Embryonic facial prominence (tissue), 1 donor: ENCODE results near the gene NKX2-3.

Source experiments
- DNase-seq: peaks from one replicate; pipeline ENCODE4 v3.0.0-alpha.2; 2016; ENCODE audit errors: extremely low spot score

NKX2-3 gene

DNA sequence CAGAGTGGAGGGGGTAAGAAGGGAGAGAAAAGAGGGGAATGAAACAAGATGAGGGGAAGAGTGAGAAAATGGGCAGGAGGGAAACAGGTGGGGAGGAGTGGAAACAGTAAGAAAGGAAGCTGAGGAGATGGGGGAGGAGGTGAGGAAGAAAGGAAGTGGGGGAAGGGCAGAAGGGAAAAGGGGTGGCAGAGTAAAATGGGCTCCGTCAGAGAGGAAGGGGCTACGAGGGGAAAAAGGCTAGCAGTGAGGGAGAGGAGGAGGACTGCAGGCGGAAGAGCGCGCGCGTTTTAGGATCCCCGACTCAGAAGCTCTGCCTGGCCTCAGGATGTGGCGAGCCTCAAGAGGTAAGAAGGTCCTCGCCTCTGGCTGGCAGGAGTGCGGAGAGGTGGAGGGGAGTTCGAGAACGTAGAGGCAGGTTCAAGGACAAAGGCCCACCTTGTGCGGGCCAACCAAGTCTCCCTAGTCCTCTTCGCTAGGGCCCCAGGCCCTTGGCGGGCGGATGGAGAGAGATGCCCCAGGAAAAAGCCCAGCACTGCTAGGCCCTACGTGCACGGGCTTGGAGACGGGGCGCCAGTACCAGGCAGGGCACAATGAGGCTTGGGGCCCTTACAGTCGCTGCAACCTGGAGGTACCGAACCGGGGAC is 5.8 kb upstream of the NKX2-3 start:
- DNase-seq = no peak

DNA sequence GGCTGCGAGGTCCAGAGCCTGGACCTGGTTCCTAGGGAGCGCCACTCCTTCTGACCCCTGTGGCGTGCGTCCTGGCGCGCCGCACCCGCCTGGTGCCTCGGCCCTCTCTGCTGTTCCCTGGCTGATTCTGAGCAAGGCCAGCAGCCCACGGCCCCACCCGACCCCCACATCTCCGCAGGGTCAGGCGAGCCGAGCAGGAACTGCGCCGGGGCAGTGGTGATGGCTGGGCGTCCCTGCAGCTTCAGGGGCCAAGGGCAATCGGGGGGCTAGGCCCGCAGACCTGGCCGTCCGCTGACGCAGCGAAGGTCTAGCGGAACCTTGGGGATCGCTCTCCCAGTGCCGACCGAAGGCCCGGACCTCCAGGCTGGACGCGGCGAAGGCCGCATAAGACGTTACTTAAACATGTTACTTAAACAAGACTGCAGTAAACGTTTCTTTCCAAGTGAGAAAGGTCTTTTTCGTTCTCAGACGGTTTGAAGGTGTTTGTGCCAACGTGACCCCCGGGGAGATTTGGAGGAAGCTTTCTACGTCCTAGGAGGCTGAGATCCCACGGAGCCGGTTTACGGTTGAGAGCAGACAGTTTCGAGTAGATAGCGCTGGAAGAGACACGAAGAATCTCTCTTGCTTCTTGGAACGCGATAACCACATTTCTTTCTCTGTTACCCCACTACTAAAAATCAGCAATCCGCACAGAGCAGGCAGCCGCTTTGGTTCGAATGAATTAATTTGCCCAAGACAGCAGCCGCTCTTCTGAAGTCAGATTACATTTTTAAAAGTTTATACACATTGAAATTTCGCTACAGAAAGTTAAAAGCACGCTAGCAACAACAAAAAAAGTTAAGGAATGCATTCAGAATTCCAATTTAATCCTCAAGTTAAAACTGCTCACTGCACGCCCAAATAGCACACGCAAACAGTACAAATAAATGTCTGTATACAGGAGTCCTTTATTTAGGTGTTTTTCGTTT is 4.9 kb upstream of the NKX2-3 start:
- no peak for DNase-seq

DNA sequence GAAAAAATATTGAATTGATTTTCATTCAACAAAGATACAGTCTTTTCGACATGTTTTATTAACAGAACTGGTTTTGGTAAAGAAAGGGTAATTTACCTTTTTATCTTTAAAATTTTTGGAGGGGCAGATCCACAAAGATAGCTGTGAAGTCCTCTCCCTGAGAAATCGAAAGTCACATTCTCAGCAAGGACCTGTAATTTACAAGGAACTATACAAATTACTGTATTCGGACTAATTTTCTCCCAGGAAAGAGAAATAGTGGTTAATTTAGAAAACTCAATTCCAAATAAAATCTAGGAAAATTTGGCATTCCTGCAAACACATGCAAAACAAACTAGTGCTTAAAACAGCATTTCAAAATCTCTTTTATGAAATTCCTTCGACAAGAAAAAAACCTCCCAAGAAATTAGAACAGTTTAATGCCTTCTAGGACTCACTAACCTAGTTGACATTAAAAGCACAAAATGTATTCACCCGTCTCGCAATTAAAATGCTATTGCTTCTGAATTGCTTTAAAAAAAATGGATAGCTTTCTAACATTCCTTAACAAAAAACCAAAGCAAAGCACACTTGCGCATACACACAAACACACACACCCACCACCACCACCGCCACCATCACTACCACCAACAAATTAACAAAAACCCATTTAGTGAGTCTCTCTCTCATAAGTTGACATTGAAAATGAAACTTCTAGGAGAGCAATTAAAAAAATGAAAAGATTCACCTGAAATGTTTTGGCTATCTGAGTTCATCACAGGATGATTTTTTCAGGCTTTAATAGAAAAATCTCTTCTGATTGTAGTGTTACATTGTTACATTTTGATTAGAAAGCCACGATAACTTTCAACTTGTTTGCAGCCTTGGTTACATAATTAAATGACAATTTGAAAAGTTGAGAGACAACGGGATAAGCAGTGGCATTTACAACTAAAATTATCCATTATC is 4.0 kb upstream of the NKX2-3 start:
- DNase-seq = no peak

DNA sequence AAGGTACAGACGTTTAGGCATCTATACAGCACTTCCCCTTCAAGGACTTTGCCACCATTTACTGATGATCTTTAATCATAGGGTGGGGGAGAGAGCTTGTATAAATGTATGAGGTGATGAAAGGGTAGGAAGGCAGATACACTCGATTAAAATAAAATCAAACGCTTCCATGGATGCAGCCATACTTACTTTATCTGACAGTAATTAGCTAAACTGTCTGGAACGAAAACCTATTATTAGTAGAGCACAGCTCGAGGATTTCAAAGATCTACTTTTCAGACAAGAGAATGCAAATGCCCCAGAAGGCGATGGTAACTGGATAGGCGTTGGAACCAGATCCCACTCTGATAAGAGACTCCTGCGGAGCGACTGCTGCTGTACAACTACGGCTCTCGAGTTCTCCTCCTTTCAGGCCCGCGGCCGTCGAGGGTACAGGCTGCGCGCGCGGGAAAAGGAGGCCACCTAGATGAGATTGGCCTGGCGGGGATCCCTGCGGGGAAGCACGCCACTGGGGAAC is 3.1 kb upstream of the NKX2-3 start:
- DNase-seq = no peak

DNA sequence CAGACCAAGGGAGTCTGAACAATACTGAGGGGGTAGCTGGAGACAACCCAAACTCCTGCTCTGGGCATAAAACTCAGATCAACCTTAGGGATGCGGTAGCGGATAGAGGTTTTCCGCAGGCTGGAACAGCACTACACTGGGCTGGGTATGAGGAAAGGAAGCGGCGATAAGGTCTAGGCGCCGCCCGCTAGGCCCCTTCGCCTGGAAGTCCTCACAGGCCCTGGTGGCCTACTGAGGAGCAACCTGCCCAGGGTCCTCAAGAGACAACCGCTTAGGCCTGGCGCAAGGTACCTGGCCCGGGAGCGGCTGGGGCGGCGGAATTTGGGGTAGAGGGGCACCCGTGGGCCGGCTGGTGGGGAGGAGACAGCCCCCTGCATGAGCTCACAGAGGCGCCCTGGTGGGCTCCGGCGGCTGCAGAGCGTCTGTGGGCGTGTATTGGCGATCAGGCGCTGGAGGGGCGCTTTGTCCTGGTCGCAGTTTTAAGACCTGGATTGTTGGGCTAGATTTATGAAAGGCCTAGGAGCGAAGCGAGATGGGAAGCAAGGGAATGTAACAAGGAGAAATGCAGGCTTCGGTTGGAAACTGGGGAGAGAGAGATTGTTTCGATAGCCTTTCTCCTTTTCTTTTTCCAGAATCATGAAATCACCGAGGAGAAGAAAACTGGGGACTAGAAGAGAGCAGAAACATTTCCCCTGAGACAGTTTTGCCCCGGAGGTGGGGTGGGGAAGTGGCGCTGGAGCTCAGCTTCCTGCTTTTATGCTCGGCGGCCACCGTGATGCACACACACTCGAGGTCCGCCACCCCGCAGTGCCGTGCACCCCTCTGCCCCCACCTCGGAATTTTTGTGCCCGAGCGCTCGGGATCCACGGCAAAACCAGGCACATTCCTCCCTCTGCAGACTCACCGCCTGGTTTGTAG is 2.4 kb upstream of the NKX2-3 start:
- no peak for DNase-seq

DNA sequence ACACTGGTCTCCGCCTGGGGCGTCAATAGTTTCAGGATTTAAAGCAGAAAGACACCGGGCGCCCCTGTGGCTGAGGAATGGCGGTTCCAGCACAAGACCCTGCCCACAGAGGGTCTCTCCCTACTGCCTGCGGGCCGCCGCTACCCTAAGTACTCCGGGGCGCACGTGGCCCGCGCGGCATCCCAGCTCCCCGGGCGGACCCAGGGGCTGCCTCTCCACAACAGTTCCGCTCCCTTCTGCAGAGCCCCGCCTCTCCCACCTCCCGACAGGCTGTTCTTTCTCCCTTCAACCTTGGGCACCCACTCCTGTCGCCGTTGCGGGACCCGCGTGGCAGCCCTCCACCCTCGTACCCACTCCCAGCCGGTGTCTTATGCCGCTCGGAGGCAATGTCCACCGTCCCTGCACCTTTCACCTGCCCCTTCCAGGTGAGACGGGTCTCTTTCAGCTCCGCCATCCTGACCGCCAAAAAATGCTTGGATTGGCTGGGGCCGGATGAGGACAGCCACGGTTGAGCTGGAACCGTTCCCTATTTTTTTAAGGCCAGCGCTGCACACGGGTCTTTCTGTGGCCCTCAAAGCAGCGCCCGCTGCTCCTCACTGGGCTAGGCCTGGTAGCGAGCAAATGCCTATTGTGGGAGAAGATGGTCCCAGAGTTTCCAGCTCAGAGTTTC is 1.6 kb upstream of the NKX2-3 start:
- DNase-seq = no peak

DNA sequence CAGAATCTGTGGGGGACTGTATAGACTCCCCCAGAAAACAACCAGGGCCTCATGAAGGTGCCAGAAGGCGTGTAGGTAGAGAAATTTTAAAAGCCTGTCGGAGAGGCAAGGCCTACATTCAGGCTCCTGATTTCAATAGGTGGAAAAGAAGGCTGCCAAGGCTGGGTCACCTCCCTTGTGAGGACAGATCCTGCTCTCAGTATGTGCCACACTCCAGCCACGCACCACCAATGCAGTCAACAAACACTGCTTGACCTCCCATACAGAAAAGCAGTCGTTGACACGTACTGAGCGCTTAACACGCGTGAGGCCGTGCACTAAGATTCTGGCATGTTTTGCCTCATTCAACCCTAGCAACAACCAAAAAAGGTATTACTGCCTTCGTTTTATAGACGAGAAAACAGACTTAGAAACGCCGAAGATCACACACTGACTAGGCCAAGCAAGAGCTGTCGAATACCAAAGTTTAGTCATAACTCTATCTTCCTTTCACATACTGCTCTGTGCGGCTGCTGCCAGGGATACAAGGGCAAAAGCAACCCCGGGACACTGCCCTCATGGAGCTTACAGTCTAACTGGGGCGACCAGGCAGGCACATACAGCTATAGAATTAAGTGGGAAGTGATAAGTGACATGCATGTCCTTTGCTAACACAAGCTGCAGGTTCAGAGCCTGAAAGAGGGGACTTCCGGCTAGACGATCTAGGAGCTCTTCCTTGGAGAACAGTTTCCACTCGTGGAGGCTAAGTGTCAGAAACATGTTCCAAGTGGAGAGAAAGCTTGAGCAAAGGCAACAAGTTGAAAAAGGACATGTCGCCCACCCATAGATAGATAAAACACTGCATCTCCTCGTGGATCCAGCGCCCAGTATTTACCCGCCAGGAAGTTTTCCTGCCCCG is 797 bp upstream of the NKX2-3 start:
- no peak for DNase-seq

DNA sequence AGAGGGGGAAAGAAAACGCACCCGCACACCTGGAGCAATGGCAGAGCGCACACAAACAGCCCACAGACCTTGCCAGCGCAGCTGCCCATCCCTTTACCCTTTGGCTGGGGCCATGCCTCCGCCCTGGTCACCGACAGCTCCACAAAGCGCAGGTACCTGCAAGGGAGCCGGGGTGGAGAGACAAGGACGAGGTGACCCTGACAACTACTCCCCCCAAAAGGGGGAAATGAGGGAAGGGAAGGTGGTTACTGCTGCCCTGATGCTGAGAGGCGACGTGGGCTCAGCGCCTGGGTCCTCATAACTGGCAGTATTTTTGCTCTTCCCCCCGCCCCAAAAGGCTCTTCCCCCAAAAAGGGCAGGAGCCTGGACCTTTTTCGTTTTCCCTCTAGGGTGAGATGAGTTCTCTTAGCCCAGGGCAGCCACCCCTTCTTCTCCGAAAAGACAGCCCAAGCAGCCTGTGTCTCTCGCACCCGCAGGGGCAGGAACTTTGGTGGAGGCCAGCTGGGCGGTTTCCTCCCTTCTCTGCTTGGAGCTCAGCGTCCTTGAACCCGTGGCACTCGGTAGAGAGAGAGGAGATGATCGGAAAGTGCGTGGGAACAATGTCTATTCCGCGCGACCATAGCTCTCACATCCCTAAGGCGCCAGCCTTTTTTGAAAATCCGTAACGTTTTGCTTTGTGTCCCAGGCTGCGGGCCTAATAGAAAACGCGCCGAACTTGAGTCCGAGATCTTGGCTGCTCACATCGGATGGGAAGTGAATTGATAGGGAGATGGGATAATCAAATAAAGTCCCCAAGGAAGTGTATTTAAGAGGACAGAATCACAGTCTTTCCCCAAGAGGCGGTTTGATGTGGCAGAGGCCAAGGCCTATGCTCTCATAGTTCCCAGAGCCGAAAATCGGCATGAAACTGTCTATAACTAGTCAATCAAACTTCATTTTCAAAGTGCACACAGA is 1.0 kb downstream of the NKX2-3 start:
- no peak for DNase-seq

DNA sequence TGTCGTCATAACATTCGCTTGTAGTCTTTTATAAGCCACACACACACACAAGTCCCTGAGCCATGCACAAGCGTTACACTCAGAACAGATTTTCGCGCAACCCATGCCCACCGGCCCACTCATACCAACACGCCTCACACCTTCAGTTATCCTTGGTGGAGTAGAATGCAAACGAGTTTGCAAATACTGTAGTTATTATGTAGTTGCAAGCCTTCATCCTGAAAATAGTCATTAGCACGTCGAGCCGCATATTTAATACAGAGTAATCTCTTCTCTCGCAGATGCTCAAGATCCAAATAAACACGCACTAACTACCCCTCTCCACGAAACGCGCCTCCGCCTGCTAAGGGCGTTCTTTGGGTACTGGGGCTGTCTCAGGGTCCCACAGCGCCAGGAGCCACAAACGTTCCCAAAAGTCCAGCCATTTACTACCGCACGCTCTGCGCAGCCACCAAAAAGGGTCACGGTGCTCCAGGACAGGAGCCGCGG is 1.8 kb downstream of the NKX2-3 start:
- no peak for DNase-seq

DNA sequence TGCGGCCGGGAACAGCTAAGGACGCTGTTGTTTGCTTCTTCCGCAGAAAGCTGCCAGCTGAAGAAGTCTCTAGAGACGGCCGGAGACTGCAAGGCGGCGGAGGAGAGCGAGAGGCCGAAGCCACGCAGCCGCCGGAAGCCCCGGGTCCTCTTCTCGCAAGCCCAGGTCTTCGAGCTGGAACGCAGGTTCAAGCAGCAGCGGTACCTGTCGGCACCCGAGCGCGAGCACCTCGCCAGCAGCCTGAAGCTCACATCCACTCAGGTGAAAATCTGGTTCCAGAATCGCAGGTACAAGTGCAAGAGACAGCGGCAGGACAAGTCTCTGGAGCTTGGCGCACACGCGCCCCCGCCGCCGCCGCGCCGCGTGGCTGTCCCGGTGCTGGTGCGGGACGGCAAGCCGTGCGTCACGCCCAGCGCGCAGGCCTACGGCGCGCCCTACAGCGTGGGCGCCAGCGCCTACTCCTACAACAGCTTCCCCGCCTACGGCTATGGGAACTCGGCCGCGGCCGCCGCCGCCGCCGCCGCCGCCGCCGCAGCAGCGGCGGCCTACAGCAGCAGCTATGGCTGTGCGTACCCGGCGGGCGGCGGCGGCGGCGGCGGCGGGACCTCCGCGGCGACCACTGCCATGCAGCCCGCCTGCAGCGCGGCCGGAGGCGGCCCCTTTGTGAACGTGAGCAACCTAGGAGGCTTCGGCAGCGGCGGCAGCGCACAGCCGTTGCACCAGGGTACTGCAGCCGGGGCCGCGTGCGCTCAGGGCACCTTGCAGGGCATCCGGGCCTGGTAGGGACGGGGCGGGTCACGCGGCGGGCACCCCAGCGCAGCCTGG is 2.4 kb downstream of the NKX2-3 start:
- DNase-seq = no peak

DNA sequence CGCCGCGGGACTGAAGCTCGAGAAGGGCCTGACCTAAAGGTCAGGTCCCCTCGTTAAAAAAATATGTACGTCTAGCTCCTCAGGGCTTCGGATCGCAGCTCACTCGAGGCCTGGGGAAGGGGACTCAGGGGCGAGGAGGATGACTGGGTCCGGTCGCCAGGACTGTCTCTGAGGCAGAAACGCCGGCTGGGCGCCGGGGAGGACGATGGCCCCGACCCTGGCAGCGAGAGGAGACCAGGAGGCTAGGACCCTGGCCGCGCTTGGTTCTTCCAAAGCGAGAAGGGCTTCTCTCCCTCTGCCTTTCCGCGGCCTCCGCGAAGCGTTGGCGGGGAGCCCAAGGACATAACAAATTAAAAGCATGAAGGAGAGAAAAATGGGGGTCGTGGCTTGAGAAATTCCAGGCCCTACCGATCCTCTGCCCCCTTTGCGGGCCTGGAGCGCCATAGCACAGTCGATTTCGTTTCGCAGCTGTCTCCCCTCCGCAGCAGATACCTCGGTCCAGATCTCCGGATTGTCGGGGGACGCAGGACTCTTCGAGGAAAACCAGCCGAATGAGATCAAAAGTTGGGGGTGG is 3.1 kb downstream of the NKX2-3 start:
- DNase-seq = no peak

DNA sequence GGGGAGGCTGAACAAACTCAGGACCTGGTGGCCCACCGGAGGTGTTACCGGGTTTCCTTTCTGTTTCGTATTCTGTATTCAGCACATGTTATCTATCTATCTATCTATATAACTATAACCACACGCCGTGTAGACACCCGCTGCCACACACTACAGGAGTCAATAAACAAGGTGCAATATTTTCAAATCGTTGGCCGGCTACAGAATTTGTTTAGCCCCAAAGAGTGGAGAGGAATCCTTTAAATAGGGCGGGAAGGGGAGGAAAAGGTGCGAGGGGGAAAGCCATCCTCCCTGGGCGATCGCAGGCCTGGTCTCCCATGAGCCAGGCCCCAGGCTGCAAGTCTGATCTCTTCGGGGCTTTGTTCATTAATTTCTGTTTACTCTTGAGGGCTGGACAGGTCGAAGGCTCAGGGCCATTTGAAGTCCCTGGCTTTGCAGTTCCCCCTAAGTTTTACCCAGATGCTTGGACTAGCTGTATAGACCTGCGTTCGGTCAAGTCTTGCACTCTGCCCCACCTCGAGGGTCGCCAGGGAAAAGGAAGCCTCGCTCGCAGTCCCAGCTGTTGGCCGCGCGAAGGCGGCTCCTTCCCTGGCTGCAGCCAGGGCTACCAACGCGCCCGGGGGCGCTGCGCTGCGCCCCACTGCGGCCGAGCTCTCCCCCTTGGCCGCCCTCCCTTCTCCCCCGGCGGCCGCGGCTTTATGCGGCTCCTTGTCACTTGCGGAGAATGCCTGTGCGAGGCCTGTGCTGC is 3.8 kb downstream of the NKX2-3 start:
- DNase-seq = no peak

DNA sequence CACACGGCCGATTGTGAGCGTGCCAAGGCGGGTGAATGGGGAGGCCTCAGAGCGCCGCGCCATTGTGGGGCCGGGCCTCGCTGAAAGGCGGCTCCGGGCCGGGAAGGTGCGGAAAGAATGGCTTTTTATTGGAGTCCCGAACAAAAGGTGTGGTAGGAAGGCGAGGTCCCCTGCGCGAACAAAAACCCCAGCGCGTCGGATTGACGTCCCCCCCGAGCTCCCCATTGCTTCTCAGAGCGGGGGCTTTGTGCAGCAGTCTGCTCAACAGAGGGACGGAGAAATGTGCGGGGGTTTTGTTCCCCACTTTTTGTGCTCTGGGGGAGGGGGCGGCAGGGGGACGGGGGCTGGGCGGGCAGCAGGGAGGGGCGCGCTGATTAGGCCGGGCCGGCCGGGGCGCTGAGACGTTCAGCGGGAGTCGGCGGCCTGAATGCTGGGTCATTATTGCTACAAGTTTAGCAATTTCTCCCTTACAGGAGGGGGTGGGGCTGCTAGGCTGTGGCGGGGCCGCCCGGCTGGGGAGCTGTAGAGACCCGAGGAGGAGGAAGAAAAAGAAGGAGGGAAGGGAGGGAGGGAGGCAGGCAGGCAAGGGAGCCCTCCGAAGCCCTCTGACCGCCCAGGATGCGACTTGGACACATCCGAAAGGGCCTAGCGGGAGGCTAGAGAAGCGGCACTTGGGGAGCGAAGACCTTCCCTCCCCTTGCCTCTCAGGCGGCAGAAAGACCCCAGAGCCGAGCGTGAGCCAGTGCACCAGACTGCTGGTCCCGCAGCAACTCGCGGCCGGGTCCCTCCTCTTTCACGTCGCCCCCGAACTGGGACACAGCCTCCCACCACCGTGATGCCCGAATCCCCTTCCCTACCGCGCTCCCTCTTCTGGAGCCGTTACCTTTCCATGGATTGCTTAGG is 4.6 kb downstream of the NKX2-3 start:
- DNase-seq = no peak

DNA sequence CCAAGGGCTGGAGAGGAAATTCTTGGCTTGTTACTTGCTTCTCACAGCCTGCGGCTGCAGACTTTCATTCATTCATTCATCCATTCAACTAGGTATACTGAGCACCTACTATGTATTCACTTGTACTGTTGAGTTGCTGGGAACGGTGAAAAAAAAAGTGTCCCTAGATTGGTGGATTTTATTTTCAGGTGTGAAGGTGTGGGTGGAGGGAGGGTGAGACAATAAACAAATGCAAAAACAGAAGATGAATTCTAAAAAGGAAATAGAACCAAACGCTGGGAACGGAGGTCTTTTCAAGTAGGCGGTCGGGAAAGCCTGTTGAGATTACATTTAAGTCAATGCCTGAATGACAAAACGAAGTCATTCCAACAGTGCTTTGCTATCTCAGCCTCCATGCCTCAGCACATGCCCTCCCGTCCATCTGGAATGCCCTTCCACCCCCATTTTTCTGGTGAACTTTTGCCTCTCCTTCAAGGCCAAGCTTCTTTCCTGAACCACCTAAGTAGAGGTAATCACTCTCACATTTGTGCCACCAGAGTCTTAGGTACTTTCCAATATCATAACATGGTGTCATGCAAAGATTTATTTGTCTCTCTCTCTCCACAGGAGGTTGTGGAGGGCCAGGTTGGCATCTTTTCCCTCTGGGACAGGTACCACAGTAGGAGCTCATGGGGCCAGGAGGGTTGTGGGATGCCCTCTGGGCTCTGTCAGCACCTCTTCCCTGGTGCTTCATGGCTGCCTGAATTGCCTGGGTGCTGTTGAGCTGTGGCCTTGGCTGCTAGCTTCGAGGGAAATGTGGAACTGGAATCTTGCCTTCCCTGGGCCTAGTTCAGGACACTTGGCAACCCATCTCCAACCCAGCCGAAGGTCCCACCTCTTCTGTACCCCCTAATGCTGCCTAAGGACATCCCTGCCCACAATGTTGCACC is 5.5 kb downstream of the NKX2-3 start:
- no peak for DNase-seq
